ENCODE results near the gene CLDN19. TPM values are rescaled to one million over a fixed set of nuclear protein-coding genes. Genes with fewer than 3 reads are reported as not detected.
"Not testable (repeated sequence)": the region's sequence is repeated elsewhere in the genome, so short reads cannot be mapped to it uniquely, and the experiment has no call there.

Gene CLDN19
- polyA plus RNA-seq, 1 donor, result 1.5 TPM

DNA sequence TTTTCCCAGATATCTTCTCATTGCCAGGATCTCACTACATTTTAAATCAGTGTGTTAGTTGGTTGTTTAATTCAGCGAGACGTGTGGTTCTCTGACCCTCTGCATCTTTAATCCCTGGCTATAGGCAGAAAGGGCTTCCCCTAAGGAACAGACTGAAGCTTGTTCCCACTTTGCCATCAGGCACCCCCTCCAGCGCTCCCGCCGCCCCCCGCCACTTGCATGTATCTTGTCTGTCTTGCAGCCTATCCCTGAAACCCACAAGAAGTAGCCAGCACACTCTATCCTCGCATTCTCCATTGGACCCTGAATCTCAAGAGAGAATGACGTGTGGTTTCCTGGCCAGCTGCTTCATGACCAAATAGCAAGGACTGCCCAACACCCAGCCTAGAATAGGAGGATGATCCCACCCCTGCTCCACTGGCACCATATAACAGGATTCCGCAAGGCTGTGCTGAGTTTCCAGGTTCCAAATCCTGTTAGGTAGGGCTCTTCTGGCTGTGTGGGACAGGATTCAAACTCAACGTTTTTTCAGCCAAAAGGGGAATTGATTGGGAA is 7.8 kb downstream of the CLDN19 start:
- Histone ChIP-seq H3K36me3 (ENCODE audit: control insufficient read depth, insufficient read depth, low read length) (no peaks in the 10 kb centered on the region), H3K4me1 (ENCODE audit: control insufficient read depth, insufficient read depth, low read length) (peaks cover 28% of the 10 kb centered on the region), H3K4me3 (ENCODE audit: low read length) (no peak overlapping the region), H3K9me3 (ENCODE audit: control insufficient read depth, low read depth, low read length) (no peaks in the 10 kb centered on the region), H3K27me3 (ENCODE audit: control insufficient read depth, insufficient read depth, low read length) (no peaks in the 10 kb centered on the region), H3K27ac (ENCODE audit: low read length) (peak overlapping the region; percentile 0)
- no peak for DNase-seq
- WGBS (ENCODE audit: insufficient coverage, low lambda C conversion rate), result no CpG with 5 or more reads among the region's 10 CpGs

GRCh38 chr1:42731585-42731984 is 8.5 kb downstream of the CLDN19 start:
- no CpG with 5 or more reads among the region's 3 CpGs for WGBS (ENCODE audit: insufficient coverage, low lambda C conversion rate)
- peak overlapping the region; percentile 0 for H3K27ac ChIP-seq (ENCODE audit: low read length)
- no peaks in the 10 kb centered on the region for H3K36me3 ChIP-seq (ENCODE audit: control insufficient read depth, insufficient read depth, low read length)
- no peaks in the 10 kb centered on the region for H3K27me3 ChIP-seq (ENCODE audit: control insufficient read depth, insufficient read depth, low read length)
- no peak overlapping the region for H3K4me3 ChIP-seq (ENCODE audit: low read length)
- H3K4me1 ChIP-seq (ENCODE audit: control insufficient read depth, insufficient read depth, low read length), result peaks cover 28% of the 10 kb centered on the region
- DNase-seq, result peak; percentile 31 to 72
- H3K9me3 ChIP-seq (ENCODE audit: control insufficient read depth, low read depth, low read length), result no peaks in the 10 kb centered on the region

- DNase-seq, result no peak
- no peaks in the 10 kb centered on the region for H3K27me3 ChIP-seq (ENCODE audit: control insufficient read depth, insufficient read depth, low read length)
- WGBS (ENCODE audit: insufficient coverage, low lambda C conversion rate), result no CpG with 5 or more reads among the region's 4 CpGs
- H3K27ac ChIP-seq (ENCODE audit: low read length), result no peak overlapping the region
- H3K4me1 ChIP-seq (ENCODE audit: control insufficient read depth, insufficient read depth, low read length), result peaks cover 28% of the 10 kb centered on the region
- H3K36me3 ChIP-seq (ENCODE audit: control insufficient read depth, insufficient read depth, low read length), result no peaks in the 10 kb centered on the region
- no peak overlapping the region for H3K4me3 ChIP-seq (ENCODE audit: low read length)
- H3K9me3 ChIP-seq (ENCODE audit: control insufficient read depth, low read depth, low read length), result no peaks in the 10 kb centered on the region
Measured at GRCh38 chr1:42730988-42731387, 9.0 kb downstream of the CLDN19 start.

GRCh38 chr1:42730002-42730401 is 10.0 kb downstream of the CLDN19 start:
- H3K4me1 ChIP-seq (ENCODE audit: control insufficient read depth, insufficient read depth, low read length), result peaks cover 28% of the 10 kb centered on the region
- no peaks in the 10 kb centered on the region for H3K9me3 ChIP-seq (ENCODE audit: control insufficient read depth, low read depth, low read length)
- no peaks in the 10 kb centered on the region for H3K27me3 ChIP-seq (ENCODE audit: control insufficient read depth, insufficient read depth, low read length)
- DNase-seq, result no peak
- no peak overlapping the region for H3K4me3 ChIP-seq (ENCODE audit: low read length)
- H3K36me3 ChIP-seq (ENCODE audit: control insufficient read depth, insufficient read depth, low read length), result no peaks in the 10 kb centered on the region
- no peak overlapping the region for H3K27ac ChIP-seq (ENCODE audit: low read length)
- WGBS (ENCODE audit: insufficient coverage, low lambda C conversion rate), result no CpG with 5 or more reads among the region's 3 CpGs

- not testable (repeated sequence) for H3K4me1 ChIP-seq (ENCODE audit: control insufficient read depth, insufficient read depth, low read length); H3K36me3 ChIP-seq (ENCODE audit: control insufficient read depth, insufficient read depth, low read length); H3K27ac ChIP-seq (ENCODE audit: low read length); H3K27me3 ChIP-seq (ENCODE audit: control insufficient read depth, insufficient read depth, low read length); H3K9me3 ChIP-seq (ENCODE audit: control insufficient read depth, low read depth, low read length); H3K4me3 ChIP-seq (ENCODE audit: low read length); DNase-seq
- no CpG with 5 or more reads among the region's 4 CpGs for WGBS (ENCODE audit: insufficient coverage, low lambda C conversion rate)
Measured at GRCh38 chr1:42725820-42726219, 14.2 kb downstream of the CLDN19 start.

DNA sequence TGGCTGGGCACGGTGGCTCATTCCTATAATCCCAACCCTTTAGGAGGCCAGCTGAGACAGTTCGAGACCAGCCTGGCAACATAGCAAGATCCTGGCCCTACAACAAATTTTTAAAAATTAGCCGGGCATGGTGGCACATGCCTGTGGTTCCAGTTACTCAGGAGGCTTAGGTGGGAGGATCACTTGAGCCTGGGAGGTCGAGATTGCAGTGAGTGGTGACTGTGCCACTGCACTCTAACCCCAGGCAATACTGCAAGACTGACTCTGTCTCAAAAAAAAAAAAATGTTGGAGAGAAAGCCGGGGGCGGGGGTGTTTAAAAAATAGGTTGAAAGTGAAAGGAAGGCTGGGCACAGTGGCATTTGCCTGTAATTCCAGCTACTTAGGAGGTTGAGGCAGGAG is 16.5 kb downstream of the CLDN19 start:
- Histone ChIP-seq H3K4me1 (ENCODE audit: control insufficient read depth, insufficient read depth, low read length) (peaks cover 3% of the 10 kb centered on the region), H3K36me3 (ENCODE audit: control insufficient read depth, insufficient read depth, low read length) (peaks cover 2% of the 10 kb centered on the region), H3K9me3 (ENCODE audit: control insufficient read depth, low read depth, low read length) (no peaks in the 10 kb centered on the region), H3K27ac (ENCODE audit: low read length) (no peak overlapping the region), H3K27me3 (ENCODE audit: control insufficient read depth, insufficient read depth, low read length) (no peaks in the 10 kb centered on the region), H3K4me3 (ENCODE audit: low read length) (no peak overlapping the region)
- DNase-seq, result no peak
- WGBS (ENCODE audit: insufficient coverage, low lambda C conversion rate), result 90% methylated on average over 2 of the region's 6 CpGs

DNA sequence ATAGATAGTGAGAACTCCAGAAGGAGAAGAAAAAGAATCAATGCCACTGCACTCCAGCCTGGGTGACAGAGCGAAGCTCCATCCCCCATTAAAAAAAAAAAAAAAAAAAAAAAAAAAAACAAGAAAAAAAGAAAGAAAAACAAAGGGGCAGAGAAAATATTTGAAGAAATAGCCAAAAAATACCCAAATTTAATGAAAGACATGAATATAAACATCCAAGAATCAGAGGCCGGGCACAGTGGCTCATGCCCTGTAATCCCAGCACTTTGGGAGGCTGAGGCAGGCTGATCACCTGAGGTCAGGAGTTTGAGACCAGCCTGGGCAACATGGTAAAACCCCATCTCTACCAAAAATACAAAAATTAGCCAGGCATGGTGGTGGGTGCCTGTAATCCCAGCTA is 17.6 kb downstream of the CLDN19 start:
- H3K4me1 ChIP-seq (ENCODE audit: control insufficient read depth, insufficient read depth, low read length); H3K36me3 ChIP-seq (ENCODE audit: control insufficient read depth, insufficient read depth, low read length); H3K27me3 ChIP-seq (ENCODE audit: control insufficient read depth, insufficient read depth, low read length); H3K9me3 ChIP-seq (ENCODE audit: control insufficient read depth, low read depth, low read length); DNase-seq; H3K4me3 ChIP-seq (ENCODE audit: low read length); H3K27ac ChIP-seq (ENCODE audit: low read length): not testable (repeated sequence)
- no CpG with 5 or more reads among the region's 2 CpGs for WGBS (ENCODE audit: insufficient coverage, low lambda C conversion rate)

DNA sequence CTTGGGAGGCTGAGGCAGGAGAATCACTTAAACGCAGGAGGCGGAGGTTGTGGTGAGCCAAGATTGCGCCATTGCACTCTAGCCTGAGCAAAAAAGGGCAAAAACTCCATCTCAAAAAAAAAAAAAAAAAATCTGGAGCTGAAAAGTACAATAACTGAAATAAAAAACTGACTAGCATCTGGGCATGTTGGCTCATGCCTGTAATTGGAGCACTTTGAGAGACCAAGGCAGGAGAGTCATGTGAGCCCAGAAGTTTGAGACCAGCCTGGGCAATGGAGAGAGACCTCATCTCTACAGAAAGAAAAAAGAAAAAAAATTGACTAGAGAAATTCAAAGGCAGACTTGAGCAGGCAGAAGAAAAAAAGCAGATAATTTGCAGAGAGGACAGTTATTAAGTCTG is 18.1 kb downstream of the CLDN19 start:
- DNase-seq, result no peak
- WGBS (ENCODE audit: insufficient coverage, low lambda C conversion rate), result 96% methylated on average over 3 of the region's 3 CpGs

DNA sequence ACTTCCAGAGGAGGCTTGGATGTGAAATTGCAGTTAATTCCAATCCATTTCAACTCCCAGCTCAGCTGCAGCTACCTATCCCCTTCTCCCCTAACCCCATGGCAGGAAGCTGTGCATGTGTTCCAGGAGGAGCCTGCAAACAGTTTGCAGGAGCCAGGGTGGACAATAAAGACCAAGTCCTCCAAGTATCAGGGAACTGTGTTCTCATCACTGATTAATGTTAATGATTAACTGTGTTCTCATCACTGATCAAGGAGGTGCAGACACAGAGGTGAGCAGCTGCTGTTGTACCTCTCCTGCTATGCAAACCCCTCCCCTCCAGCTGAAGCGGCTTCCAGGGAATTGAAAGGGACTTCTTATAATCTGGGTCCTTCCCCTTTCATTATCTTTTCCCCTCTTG is 19.2 kb downstream of the CLDN19 start:
- no peaks in the 10 kb centered on the region for H3K9me3 ChIP-seq (ENCODE audit: control insufficient read depth, low read depth, low read length)
- no peak overlapping the region for H3K4me3 ChIP-seq (ENCODE audit: low read length)
- peak; percentile 60 to 87 for DNase-seq
- peaks cover 3% of the 10 kb centered on the region for H3K4me1 ChIP-seq (ENCODE audit: control insufficient read depth, insufficient read depth, low read length)
- no peaks in the 10 kb centered on the region for H3K27me3 ChIP-seq (ENCODE audit: control insufficient read depth, insufficient read depth, low read length)
- WGBS (ENCODE audit: insufficient coverage, low lambda C conversion rate), result no CpG with 5 or more reads among the region's 1 CpG
- H3K36me3 ChIP-seq (ENCODE audit: control insufficient read depth, insufficient read depth, low read length), result peaks cover 12% of the 10 kb centered on the region
- H3K27ac ChIP-seq (ENCODE audit: low read length), result peak overlapping the region; percentile 17

More for the DNA sequence above, 18.1 kb downstream of the CLDN19 start:
- H3K27me3 ChIP-seq (ENCODE audit: control insufficient read depth, insufficient read depth, low read length), result no peaks in the 10 kb centered on the region
- peaks cover 3% of the 10 kb centered on the region for H3K4me1 ChIP-seq (ENCODE audit: control insufficient read depth, insufficient read depth, low read length)
- H3K27ac ChIP-seq (ENCODE audit: low read length), result no peak overlapping the region
- no peak overlapping the region for H3K4me3 ChIP-seq (ENCODE audit: low read length)
- H3K9me3 ChIP-seq (ENCODE audit: control insufficient read depth, low read depth, low read length), result no peaks in the 10 kb centered on the region
- H3K36me3 ChIP-seq (ENCODE audit: control insufficient read depth, insufficient read depth, low read length), result peaks cover 9% of the 10 kb centered on the region

- H3K36me3 ChIP-seq (ENCODE audit: control insufficient read depth, insufficient read depth, low read length), result peaks cover 37% of the 10 kb centered on the region
- not testable (repeated sequence) for H3K4me1 ChIP-seq (ENCODE audit: control insufficient read depth, insufficient read depth, low read length); H3K27ac ChIP-seq (ENCODE audit: low read length); DNase-seq; H3K4me3 ChIP-seq (ENCODE audit: low read length); H3K27me3 ChIP-seq (ENCODE audit: control insufficient read depth, insufficient read depth, low read length)
- peaks cover 16% of the 10 kb centered on the region for H3K9me3 ChIP-seq (ENCODE audit: control insufficient read depth, low read depth, low read length)
Measured at GRCh38 chr1:42714441-42714840, 25.6 kb downstream of the CLDN19 start.

GRCh38 chr1:42713293-42713692 is 26.7 kb downstream of the CLDN19 start:
- no peak overlapping the region for H3K4me3 ChIP-seq (ENCODE audit: low read length)
- H3K27ac ChIP-seq (ENCODE audit: low read length), result no peak overlapping the region

More at GRCh38 chr1:42713293-42713692, 26.7 kb downstream of the CLDN19 start:
- Histone ChIP-seq H3K27me3 (ENCODE audit: control insufficient read depth, insufficient read depth, low read length) (no peaks in the 10 kb centered on the region), H3K9me3 (ENCODE audit: control insufficient read depth, low read depth, low read length) (peaks cover 16% of the 10 kb centered on the region), H3K4me1 (ENCODE audit: control insufficient read depth, insufficient read depth, low read length) (no peaks in the 10 kb centered on the region), H3K36me3 (ENCODE audit: control insufficient read depth, insufficient read depth, low read length) (peaks cover 37% of the 10 kb centered on the region)
- no peak for DNase-seq

All from large intestine (tissue), 3 donors.